ENCODE measurements around the gene NAALADL1. TPM values are rescaled to one million over a fixed set of nuclear protein-coding genes. Genes with fewer than 3 reads are reported as not detected.

The NAALADL1 gene
- total RNA-seq: 24.7 and 31.5 TPM in 2 replicates

GRCh38 chr11:65058419-65059054 is at the start of gene NAALADL1:
Gene NAALADL1, minus strand, starts transcription at chr11:65058553. Its CDS starts 32 bp downstream, at chr11:65058521.

GRCh38 chr11:65095974-65096806 is 37.8 kb upstream of the NAALADL1 start, which contains the start of gene VPS51:
Gene VPS51, plus strand, starts transcription at chr11:65096214. Its CDS starts 37 bp downstream, at chr11:65096251.

GRCh38 chr11:65083834-65084597 is 25.7 kb upstream of the NAALADL1 start, which contains the start of the genes CDCA5 and ZFPL1:
Gene CDCA5, minus strand, starts transcription at chr11:65084040. Its CDS starts 62 bp downstream, at chr11:65083978.
Gene ZFPL1, plus strand, starts transcription at chr11:65084222. Its CDS starts 477 bp downstream, at chr11:65084699.

GRCh38 chr11:65040847-65041622 is 17.3 kb downstream of the NAALADL1 start, which contains the start of gene SAC3D1:
Gene SAC3D1, plus strand, starts transcription at chr11:65041210. Its CDS starts 83 bp downstream, at chr11:65041293.

GRCh38 chr11:65027213-65028067 is 30.9 kb downstream of the NAALADL1 start, which contains the start of gene SNX15:
Gene SNX15, plus strand, starts transcription at chr11:65027439. Its CDS starts 99 bp downstream, at chr11:65027538.

GRCh38 chr11:65013888-65014725 is 44.2 kb downstream of the NAALADL1 start, which contains the start of gene ARL2:
Gene ARL2, plus strand, starts transcription at chr11:65014160. Its CDS starts 48 bp downstream, at chr11:65014208.

GRCh38 chr11:64996710-64997380 is 61.5 kb downstream of the NAALADL1 start, which contains the start of gene BATF2:
Gene BATF2, minus strand, starts transcription at chr11:64996971. Its CDS starts 57 bp downstream, at chr11:64996914.

Other genes with a start within 250 kb of the NAALADL1 start
- 16.6 and 17.4 TPM in 2 replicates for gene MEN1, start 248.0 kb downstream of the NAALADL1 start, total RNA-seq
- gene CDC42BPG, start 213.9 kb downstream of the NAALADL1 start, total RNA-seq: 0.11 and 0.12 TPM in 2 replicates
- 61.5 and 111 TPM in 2 replicates for gene EHD1, start 179.9 kb downstream of the NAALADL1 start, total RNA-seq
- gene ATG2A, start 141.3 kb downstream of the NAALADL1 start, total RNA-seq: 15.4 and 17.5 TPM in 2 replicates
- gene PPP2R5B, start 133.9 kb downstream of the NAALADL1 start, total RNA-seq: 7.6 and 12.4 TPM in 2 replicates
- gene GPHA2, start 122.7 kb downstream of the NAALADL1 start, total RNA-seq: not detected in 2 replicates
- gene MAJIN, start 86.4 kb downstream of the NAALADL1 start, total RNA-seq: not detected in 2 replicates
- 0.50 and 0.77 TPM in 2 replicates for gene BATF2, start 61.6 kb downstream of the NAALADL1 start, total RNA-seq
- gene ARL2, start 44.4 kb downstream of the NAALADL1 start, total RNA-seq: 74.7 and 104 TPM in 2 replicates
- gene SNX15, start 31.1 kb downstream of the NAALADL1 start, total RNA-seq: 7.4 and 10.4 TPM in 2 replicates
- 8.4 and 20.3 TPM in 2 replicates for gene SAC3D1, start 17.3 kb downstream of the NAALADL1 start, total RNA-seq
- 7.1 and 18.6 TPM in 2 replicates for gene CDCA5, start 25.5 kb upstream of the NAALADL1 start, total RNA-seq
- gene ZFPL1, start 25.7 kb upstream of the NAALADL1 start, total RNA-seq: 34.0 and 36.2 TPM in 2 replicates
- 153 and 194 TPM in 2 replicates for gene VPS51, start 37.7 kb upstream of the NAALADL1 start, total RNA-seq
- 13.1 and 49.4 TPM in 2 replicates for gene TM7SF2, start 53.3 kb upstream of the NAALADL1 start, total RNA-seq
- gene ZNHIT2, start 59.1 kb upstream of the NAALADL1 start, total RNA-seq: 11.4 and 12.0 TPM in 2 replicates
- gene FAU, start 63.6 kb upstream of the NAALADL1 start, total RNA-seq: 229 and 277 TPM in 2 replicates
- gene MRPL49, start 63.8 kb upstream of the NAALADL1 start, total RNA-seq: 43.4 and 52.5 TPM in 2 replicates
- 19.4 and 47.6 TPM in 2 replicates for gene SYVN1, start 76.0 kb upstream of the NAALADL1 start, total RNA-seq
- gene SPDYC, start 111.7 kb upstream of the NAALADL1 start, total RNA-seq: not detected in 2 replicates
- 88.1 and 117 TPM in 2 replicates for gene CAPN1, start 123.4 kb upstream of the NAALADL1 start, total RNA-seq
- 5.9 and 23.0 TPM in 2 replicates for gene POLA2, start 203.4 kb upstream of the NAALADL1 start, total RNA-seq

Measured in uterine smooth muscle cell (primary cell).